Measurements from ENCODE around the gene GCKR. TPM values are rescaled to one million over a fixed set of nuclear protein-coding genes. Genes with fewer than 3 reads are reported as not detected.
"Not testable (repeated sequence)": the region's sequence is repeated elsewhere in the genome, so short reads cannot be mapped to it uniquely, and the experiment has no call there.

The GCKR gene
- total and polyA plus RNA-seq, 8 donors = 0.37 to 1.8 (median 1.3) TPM; not detected in 1

DNA sequence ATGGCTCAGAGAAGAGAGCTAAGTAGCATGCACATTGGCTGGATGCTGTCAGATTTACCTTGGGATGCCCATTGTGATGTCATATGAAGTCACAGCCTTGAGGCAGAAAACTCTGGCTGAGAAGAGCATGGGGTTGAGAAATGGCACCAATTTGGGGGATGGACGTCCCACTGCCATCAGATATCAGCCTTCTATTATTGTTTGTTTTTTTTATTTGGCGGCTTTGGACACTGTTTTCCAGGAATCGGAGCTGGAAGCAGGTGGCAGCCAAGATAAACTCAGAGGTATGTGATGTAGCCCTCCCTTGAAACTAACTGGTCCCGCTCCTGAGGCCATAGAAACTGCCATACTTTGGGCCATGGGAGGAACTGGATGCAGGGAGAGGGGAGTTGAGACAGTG lies 40.6 kb downstream of the GCKR start:
- ATAC-seq (no peak), DNase-seq (no peak)
- Histone ChIP-seq H3K9me3 (no peaks in the 10 kb centered on the region), H3K27ac (no peak overlapping the region), H3K4me3 (no peak overlapping the region), H3K4me1 (no peaks in the 10 kb centered on the region), H3K36me3 (no peaks in the 10 kb centered on the region), H3K27me3 (peaks cover 0 to 7% of the 10 kb centered on the region in 2 donors)
- intact Hi-C loops (cut with DNase I) = no loop called here
- no peak for TF ChIP-seq CTCF (IDR thresholded peaks at IDR 0.05)

DNA sequence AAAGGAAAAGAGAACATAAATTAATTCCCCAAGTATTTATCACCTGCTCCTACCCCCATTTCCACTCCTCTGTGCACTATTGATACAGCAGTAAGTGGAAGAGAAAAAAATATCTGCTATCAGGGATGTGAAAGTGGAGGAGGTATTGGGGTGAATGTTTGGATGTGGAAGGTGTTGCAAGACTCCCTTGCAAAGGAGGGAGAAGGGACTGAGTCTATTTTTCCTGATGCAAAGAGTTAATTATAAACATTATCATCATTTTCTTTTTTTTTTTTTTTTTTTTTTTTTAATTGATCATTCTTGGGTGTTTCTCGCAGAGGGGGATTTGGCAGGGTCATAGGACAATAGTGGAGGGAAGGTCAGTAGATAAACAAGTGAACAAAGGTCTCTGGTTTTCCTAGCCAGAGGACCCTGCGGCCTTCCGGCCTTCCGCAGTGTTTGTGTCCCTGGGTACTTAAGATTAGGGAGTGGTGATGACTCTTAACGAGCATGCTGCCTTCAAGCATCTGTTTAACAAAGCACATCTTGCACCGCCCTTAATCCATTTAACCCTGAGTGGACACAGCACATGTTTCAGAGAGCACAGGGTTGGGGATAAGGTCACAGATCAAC lies 42.3 kb downstream of the GCKR start:
- H3K4me3 ChIP-seq; DNase-seq; H3K27ac ChIP-seq; intact Hi-C loops (cut with DNase I); H3K36me3 ChIP-seq; ATAC-seq; H3K4me1 ChIP-seq; H3K9me3 ChIP-seq; H3K27me3 ChIP-seq: not testable (repeated sequence)

DNA sequence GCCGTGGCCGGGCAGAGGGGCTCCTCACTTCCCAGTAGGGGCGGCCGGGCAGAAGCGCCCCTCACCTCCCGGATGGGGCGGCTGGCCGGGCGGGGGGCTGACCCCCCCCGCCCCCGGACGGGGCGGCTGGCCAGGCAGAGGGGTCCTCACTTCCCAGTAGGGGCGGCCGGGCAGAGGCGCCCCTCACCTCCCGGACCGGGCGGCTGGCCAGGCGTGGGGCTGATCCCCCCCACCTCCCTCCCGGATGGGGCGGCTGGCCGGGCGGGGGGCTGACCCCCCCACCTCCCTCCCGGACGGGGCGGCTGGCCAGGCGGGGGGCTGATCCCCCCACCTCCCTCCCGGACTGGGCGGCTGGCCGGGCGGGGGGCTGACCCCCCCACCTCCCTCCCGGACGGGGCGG lies 43.0 kb downstream of the GCKR start:
- H3K4me3 ChIP-seq; H3K27ac ChIP-seq; H3K9me3 ChIP-seq; ATAC-seq; intact Hi-C loops (cut with DNase I); H3K4me1 ChIP-seq; DNase-seq; H3K27me3 ChIP-seq; H3K36me3 ChIP-seq: not testable (repeated sequence)

DNA sequence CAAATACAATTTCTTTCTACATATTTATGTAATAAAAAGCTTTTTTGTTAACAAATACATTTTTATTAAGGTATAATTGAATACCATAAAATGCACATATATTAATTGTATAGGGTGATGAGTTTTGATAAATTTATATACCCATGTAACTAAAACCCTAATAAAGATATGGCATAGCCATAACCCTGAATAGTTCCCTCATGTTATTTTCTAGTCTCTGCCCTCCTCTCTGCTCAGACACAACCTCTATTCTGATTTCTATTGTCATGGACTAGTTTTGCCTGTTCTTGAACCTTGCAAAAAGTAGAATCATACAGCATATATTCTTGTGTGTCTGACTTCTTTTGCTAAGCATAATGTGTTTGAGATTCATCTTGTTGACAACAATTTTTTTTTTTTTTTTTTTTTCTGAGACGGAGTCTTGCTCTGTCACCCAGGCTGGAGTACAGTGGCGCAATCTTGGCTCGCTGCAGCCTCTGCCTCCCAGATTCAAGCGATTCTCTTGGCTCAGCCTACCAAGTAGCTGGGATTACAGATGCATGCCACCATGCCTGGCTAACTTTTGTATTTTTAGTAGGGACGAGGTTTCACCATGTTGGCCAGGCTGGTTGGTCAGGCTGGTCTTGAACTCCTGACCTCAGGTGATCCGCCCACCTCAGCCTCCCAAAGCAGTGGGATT lies 47.6 kb downstream of the GCKR start:
- no peaks in the 10 kb centered on the region for H3K4me1 ChIP-seq
- ATAC-seq (no peak), DNase-seq (no peak)
- no peak overlapping the region for H3K27ac ChIP-seq
- no peaks in the 10 kb centered on the region for H3K27me3 ChIP-seq
- no peak for TF ChIP-seq CTCF (IDR thresholded peaks at IDR 0.05)
- no peaks in the 10 kb centered on the region for H3K36me3 ChIP-seq
- H3K4me3 ChIP-seq = no peak overlapping the region
- H3K9me3 ChIP-seq = no peaks in the 10 kb centered on the region
- intact Hi-C loops (cut with DNase I) = no loop called here

DNA sequence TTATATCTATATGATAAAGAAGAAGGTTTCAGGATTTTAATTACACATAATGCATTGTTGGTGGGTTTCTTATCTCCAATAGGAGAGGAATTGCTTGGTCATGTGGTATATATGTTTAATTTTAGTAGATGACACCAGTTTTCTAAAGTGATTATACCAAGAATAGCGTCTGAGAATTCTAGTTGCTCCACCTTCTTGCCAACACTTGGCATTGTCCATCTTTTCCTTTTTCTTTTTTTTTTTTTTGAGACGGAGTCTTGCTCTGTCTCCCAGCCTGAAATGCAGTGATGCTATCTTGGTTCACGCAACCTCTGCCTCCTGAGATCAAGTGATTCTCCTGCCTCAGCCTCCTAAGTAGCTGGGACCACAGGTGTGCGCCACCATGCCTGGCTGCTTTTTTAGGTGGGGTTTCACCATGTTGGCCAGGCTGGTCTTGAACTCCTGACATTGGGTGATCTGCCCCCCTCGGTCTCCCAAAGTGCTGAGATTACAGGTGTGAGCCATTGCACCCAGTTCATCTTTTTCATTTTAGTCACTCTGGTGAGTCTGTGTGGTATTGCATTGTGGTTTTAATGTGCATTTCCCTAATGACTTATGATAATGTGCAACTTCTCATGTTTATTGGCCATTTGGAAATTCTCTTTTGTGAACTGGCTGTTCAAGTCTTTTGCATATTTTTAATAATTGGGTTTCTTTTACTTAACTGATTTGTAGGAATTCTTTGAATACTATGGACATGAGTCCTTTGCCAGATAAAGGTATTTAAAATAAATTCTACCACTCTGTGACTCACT lies 48.9 kb downstream of the GCKR start:
- H3K36me3 ChIP-seq = no peaks in the 10 kb centered on the region
- H3K4me3 ChIP-seq = no peak overlapping the region
- no peak for DNase-seq
- intact Hi-C loops (cut with DNase I) = no loop called here
- no peak overlapping the region for H3K27ac ChIP-seq
- TF ChIP-seq CTCF (IDR thresholded peaks at IDR 0.05) = no peak
- no peak for ATAC-seq
- no peaks in the 10 kb centered on the region for H3K27me3 ChIP-seq
- no peaks in the 10 kb centered on the region for H3K4me1 ChIP-seq
- H3K9me3 ChIP-seq = no peaks in the 10 kb centered on the region

DNA sequence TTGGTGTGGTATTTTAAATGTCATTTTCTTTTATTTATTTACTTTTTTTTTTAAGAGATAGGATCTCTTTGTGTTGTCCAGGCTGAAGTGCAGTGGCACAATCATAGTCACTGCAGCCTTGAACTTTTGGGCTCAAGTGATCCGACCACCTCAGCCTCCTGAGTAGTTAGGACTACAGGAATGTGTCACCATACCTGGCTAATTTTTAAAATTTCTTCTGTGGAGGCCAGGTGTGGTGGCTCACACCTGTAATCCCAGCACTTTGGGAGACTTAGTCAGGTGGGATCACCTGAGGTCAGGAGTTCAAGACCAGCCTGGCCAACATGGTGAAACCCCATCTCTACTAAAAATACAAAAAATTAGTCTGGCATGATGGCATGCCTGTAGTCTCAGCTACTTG lies 52.7 kb downstream of the GCKR start:
- Histone ChIP-seq H3K27ac (no peak overlapping the region), H3K27me3 (peaks cover 0 to 9% of the 10 kb centered on the region in 2 donors), H3K9me3 (no peaks in the 10 kb centered on the region), H3K4me1 (no peaks in the 10 kb centered on the region), H3K36me3 (no peaks in the 10 kb centered on the region), H3K4me3 (no peak overlapping the region)
- DNase-seq (no peak), ATAC-seq (no peak)
- no peak for TF ChIP-seq CTCF (IDR thresholded peaks at IDR 0.05)
- intact Hi-C loops (cut with DNase I) = no loop called here

Data from left lung (tissue), 10 donors.